ENCODE data around the gene ANKRD23.
"Not testable (repeated sequence)": the region's sequence is repeated elsewhere in the genome, so short reads cannot be mapped to it uniquely, and the experiment has no call there.

The ANKRD23 gene

GRCh38 chr2:96843538-96844268 is at the start of gene ANKRD23:
TSS of gene ANKRD23 (minus strand) at chr2:96844021. CDS start at chr2:96843992, 29 bp downstream.
- DNase-seq: no peak

DNA sequence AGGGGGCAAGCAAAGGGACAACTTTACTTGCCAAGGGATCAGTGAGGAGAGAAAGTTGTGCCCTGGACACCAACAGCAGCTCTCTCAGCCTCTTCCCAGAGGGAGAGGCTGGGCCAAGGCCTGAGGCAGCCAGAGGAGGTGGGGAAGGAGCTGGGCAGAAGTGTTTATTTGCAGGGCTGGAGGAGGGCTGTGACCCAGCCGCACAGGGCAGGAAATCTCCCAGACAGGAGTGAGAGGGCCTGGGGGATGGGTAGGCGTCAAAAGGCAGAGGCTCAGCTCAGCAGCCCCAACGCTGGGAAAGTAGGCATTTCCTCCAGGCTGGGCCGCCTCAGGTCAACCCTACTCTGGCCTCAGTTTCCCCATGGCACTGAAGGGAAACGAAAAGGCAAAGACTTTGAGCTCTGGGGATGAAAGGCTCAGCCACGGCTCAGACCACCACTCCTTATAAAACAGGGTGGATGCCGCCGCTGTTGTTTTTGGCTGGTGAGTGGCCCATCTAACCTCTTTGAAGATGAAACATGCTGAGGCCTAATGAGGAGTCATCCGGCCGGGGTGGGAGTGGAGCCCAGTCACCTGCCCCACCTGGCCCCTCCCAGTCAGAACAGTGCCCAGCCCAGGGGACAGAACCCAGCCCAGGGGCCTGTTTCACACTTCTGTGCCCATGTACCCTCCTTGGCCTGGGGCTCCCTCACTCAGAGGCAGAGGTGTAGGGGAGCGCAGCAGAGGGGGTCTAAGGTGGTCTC is 47.9 kb upstream of the ANKRD23 start:
- DNase-seq: no peak

GRCh38 chr2:96890726-96891385 is 47.0 kb upstream of the ANKRD23 start:
- no peak for DNase-seq

- no peak for DNase-seq
Observed at GRCh38 chr2:96890252-96890651, 46.4 kb upstream of the ANKRD23 start.

DNA sequence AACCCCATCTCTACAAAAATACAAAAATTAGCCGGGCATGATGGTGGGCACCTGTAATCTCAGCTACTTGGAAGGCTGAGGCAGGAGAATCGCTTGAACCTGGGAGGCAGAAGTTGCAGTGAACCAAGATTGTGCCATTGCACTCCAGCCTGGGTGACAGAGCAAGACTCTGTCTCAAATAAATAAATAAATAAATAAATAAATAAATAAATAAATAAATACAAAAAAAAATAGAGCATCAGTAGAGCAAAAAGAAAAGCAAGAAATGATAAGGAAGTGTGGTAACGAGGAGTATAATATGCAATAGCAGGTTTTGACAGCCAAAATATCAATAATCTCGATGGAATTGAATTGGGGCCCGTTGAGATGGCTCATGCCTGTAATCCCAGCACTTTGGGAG is 45.7 kb upstream of the ANKRD23 start:
- not testable (repeated sequence) for DNase-seq

DNA sequence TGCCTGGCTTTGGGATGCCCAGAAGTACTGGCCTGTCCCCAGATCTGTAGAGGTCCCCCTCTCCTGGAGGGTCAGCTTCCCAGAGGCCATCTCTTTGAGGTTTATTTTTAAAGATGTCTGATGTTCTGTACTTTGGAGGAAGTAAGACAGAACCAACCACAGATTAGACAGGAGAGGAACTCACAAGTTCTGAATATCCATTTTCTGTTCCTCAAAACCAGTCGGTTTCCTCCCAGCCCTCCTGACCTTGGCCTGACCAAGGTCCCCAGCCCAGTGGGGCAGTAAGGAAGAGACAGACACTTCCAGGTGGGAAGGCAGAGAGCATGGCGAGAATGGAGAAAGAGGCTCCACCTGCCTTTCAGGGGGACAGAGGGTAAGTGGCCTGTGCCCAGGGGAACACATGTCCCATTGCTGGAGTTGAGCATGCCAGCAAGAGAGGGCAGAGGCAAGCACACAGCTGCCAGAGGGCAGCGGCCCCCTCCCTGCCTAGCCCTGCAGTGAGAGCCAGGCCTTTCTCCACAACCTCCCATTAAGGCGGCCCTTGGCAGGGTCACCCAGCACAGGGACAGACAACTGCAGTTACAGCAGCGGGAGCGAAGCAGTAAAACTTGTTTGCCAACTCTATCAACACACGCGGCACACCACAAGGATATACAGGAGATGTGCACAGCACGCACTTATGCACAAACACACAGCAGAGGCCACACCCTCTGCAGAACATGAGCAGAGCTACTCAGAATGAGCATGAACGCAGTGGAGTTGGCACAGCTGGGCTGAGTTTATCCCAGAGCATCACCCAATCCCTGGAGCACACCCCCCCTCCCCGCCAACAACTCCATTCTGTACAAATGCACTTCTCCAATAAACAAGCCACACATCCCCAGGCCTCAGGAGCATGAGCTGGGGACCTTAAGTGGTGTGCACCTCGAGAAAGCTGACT is 44.5 kb upstream of the ANKRD23 start:
- no peak for DNase-seq

DNA sequence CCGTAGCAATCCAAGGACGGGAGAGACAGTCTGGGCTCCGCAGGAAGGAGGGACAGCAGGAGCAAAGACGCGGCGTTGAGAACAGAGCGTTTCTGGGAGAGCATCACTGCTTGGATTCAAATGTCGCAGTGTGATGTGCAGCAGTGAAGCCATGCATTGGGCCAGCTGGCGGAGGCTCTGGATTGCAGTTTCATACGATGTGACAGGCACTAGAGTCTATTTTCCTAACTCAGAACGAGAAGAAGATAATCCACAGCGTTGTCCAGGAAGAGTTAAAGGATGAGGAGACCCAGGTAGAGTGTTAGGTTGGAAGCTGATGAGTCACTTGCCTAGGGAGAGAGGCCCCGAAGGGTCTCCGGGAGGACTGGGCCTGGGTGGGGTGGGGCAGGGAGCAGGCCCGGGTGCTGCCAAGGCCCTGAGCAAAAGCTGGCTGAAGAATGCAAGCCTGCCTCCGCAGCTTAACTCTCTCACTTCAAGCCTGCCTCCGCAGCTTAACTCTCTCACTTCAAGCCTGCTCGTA is 43.7 kb upstream of the ANKRD23 start:
- no peak for DNase-seq

GRCh38 chr2:96885432-96886347 is 41.9 kb upstream of the ANKRD23 start:
- no peak for DNase-seq

- DNase-seq: no peak
Observed at GRCh38 chr2:96884299-96885094, 40.7 kb upstream of the ANKRD23 start.

- DNase-seq: no peak
Observed at GRCh38 chr2:96883306-96883705, 39.5 kb upstream of the ANKRD23 start.

- no peak for DNase-seq
Observed at GRCh38 chr2:96882906-96883305, 39.1 kb upstream of the ANKRD23 start.

- DNase-seq: no peak
Observed at GRCh38 chr2:96882230-96882629, 38.4 kb upstream of the ANKRD23 start.

GRCh38 chr2:96881349-96882195 is 37.8 kb upstream of the ANKRD23 start:
- no peak for DNase-seq

- no peak for DNase-seq
Observed at GRCh38 chr2:96880891-96881273, 37.1 kb upstream of the ANKRD23 start.

- DNase-seq: no peak
Observed at GRCh38 chr2:96879545-96880040, 35.8 kb upstream of the ANKRD23 start.

- DNase-seq: no peak
Observed at GRCh38 chr2:96878796-96879544, 35.1 kb upstream of the ANKRD23 start.

DNA sequence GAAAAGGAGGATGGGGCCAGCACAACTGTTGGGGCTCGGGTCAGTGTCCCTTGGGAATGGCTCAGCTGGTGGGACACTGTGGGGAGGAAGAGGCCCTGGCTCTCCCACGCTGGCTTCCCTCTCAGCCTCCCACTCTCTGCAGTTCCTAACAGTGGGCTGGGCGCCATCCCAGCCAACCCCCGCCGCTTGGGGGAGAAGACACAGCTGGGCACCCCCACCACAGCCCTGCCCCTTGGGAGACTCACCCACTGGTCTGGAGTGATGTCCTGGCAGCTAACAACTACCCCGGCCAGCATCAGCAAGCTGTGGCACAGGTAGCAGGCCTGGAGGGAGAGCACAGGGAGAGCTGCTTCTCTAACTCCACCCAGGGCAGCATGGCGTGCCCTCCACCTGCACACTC is 34.4 kb upstream of the ANKRD23 start:
- no peak for DNase-seq

- DNase-seq: no peak
Observed at GRCh38 chr2:96877631-96878092, 33.8 kb upstream of the ANKRD23 start.
